IMR-90 (cell line): Measurements from ENCODE around the gene MAP3K1. TPM values are rescaled to one million over a fixed set of nuclear protein-coding genes. Genes with fewer than 3 reads are reported as not detected.
A peak's percentile ranks its signal among the peaks of the same experiment; 100 is the strongest.

Experiments
- ATAC-seq: fragments of 200-7000 bp; cut with Tn5 transposase; 2 replicates; pipeline ENCODE4 v1.9.1; 2020; ENCODE audit warnings: low read depth, mild to moderate bottlenecking, moderate library complexity
- BruUV-seq: library from RNA; stranded (reverse); fragments of 400-500 nt; replicated peaks from 2 replicates; lab custom pipeline; 2021; lab: Mats Ljungman, UMichigan
- CTCF ChIA-PET: fragments of 300-600 bp; formaldehyde crosslinking; extraction: SDS; loops from one replicate; lab custom pipeline; 2021; ENCODE audit warnings: antibody characterized with exemption; lab: Yijun Ruan, JAX
- POLR2A ChIA-PET: fragments of 300-600 bp; sonication (Branson Sonifier 250); formaldehyde crosslinking; loops from one replicate; lab custom pipeline; 2022; ENCODE audit warnings: antibody characterized with exemption; ENCODE audit not compliant: unreplicated experiment; lab: Charles Lee
- DNase-seq: peaks from one replicate; pipeline ENCODE4 v3.0.0; 2013
- H2AFZ ChIP-seq: replicated peaks from 2 replicates; pipeline ENCODE3; 2013; ENCODE audit warnings: low read length, mild to moderate bottlenecking; ENCODE audit not compliant: poor library complexity
- H2AK5ac ChIP-seq: 2 replicates; pipeline ENCODE4 v1.6.1; 2013; ENCODE audit warnings: low read depth, low read length, inconsistent platforms
- H2AK9ac ChIP-seq: replicated peaks from 2 replicates; pipeline ENCODE3; 2013; ENCODE audit warnings: mild to moderate bottlenecking, low read depth, low read length, moderate library complexity; ENCODE audit not compliant: poor library complexity
- H2BK120ac ChIP-seq: 2 replicates; pipeline ENCODE4 v1.6.1; 2013; ENCODE audit warnings: low read depth, low read length, inconsistent platforms
- H2BK15ac ChIP-seq: 3 replicates; pipeline ENCODE4 v1.6.1; 2013; ENCODE audit warnings: low read depth, low read length, inconsistent platforms
- H2BK20ac ChIP-seq: 2 replicates; pipeline ENCODE4 v1.6.1; 2013; ENCODE audit warnings: low read depth, mild to moderate bottlenecking, inconsistent platforms, low read length, moderate library complexity
- H2BK5ac ChIP-seq: 2 replicates; pipeline ENCODE4 v1.6.1; 2013; ENCODE audit warnings: mild to moderate bottlenecking, low read depth, low read length, inconsistent platforms; ENCODE audit not compliant: poor library complexity, severe bottlenecking
- H3K14ac ChIP-seq: replicated peaks from 2 replicates; pipeline ENCODE4 v1.6.1; 2013; ENCODE audit warnings: low read depth, low read length, inconsistent platforms
- H3K18ac ChIP-seq: 2 replicates; pipeline ENCODE4 v1.6.1; 2013; ENCODE audit warnings: low read depth, low read length, control low read depth
- H3K23ac ChIP-seq: 2 replicates; pipeline ENCODE4 v1.6.1; 2013; ENCODE audit warnings: low read depth, low read length, inconsistent platforms
- H3K27ac ChIP-seq: 2 replicates; pipeline ENCODE4 v1.5.1; 2013; ENCODE audit warnings: mild to moderate bottlenecking, control low read depth, low read length; ENCODE audit not compliant: insufficient read depth
- H3K27me3 ChIP-seq: 2 replicates; pipeline ENCODE4 v1.6.1; 2013; ENCODE audit warnings: low read length; ENCODE audit not compliant: control insufficient read depth, insufficient read depth
- H3K36me3 ChIP-seq: 2 replicates; pipeline ENCODE4 v1.6.1; 2013; ENCODE audit warnings: low read length, mixed read lengths; ENCODE audit not compliant: control insufficient read depth, insufficient read depth
- H3K4ac ChIP-seq: 2 replicates; pipeline ENCODE4 v1.6.1; 2013; ENCODE audit warnings: low read depth, low read length, inconsistent platforms
- H3K4me1 ChIP-seq: 2 replicates; pipeline ENCODE4 v1.6.1; 2013; ENCODE audit warnings: low read length, mixed read lengths; ENCODE audit not compliant: control insufficient read depth, insufficient read depth
- H3K4me2 ChIP-seq: 2 replicates; pipeline ENCODE4 v1.6.1; 2013; ENCODE audit warnings: low read depth, mild to moderate bottlenecking, control low read depth, low read length, moderate library complexity
- H3K4me3 ChIP-seq: 2 replicates; pipeline ENCODE4 v1.5.1; 2013; ENCODE audit warnings: low read depth, mild to moderate bottlenecking, control low read depth, low read length, moderate library complexity; ENCODE audit not compliant: insufficient read depth
- H3K56ac ChIP-seq: 2 replicates; pipeline ENCODE4 v1.6.1; 2013; ENCODE audit warnings: low read length, inconsistent platforms; ENCODE audit not compliant: insufficient read depth; ENCODE audit errors: extremely low read depth
- H3K79me1 ChIP-seq, 2 experiments: 2 replicates each; pipeline ENCODE4 v1.6.1; 2013; ENCODE audit warnings: low read length in 2 of 2, inconsistent platforms in 1 of 2, low read depth in 1 of 2
- H3K9ac ChIP-seq: 2 replicates; pipeline ENCODE4 v1.6.1; 2013; ENCODE audit warnings: low read depth, low read length, control low read depth
- H3K9me1 ChIP-seq: 2 replicates; pipeline ENCODE4 v1.6.1; 2013; ENCODE audit warnings: low read length, inconsistent platforms; ENCODE audit not compliant: insufficient read depth
- H3K9me3 ChIP-seq: 2 replicates; pipeline ENCODE4 v1.6.1; 2013; ENCODE audit warnings: low read length; ENCODE audit not compliant: control insufficient read depth, insufficient read depth
- H4K20me1 ChIP-seq: 2 replicates; pipeline ENCODE4 v1.6.1; 2013; ENCODE audit warnings: low read length, inconsistent platforms; ENCODE audit not compliant: insufficient read depth
- H4K5ac ChIP-seq: 2 replicates; pipeline ENCODE4 v1.6.1; 2013; ENCODE audit warnings: mild to moderate bottlenecking, low read depth, low read length, control low read depth
- H4K8ac ChIP-seq, 2 experiments: 2 replicates each; pipeline ENCODE4 v1.6.1; 2013; ENCODE audit warnings: low read depth in 2 of 2, low read length in 2 of 2, control low read depth in 1 of 2, inconsistent platforms in 1 of 2
- H4K91ac ChIP-seq: 2 replicates; pipeline ENCODE4 v1.6.1; 2013; ENCODE audit warnings: low read depth, low read length, inconsistent platforms; ENCODE audit not compliant: insufficient read depth
- BHLHE40 ChIP-seq: fragments of 150-350 bp; IDR thresholded peaks from 2 replicates; pipeline ENCODE4 v1.6.1; 2016; ENCODE audit warnings: mild to moderate bottlenecking, low read depth, low read length
- CEBPB ChIP-seq: IDR thresholded peaks from 2 replicates; pipeline ENCODE4 v1.6.1; 2012; ENCODE audit warnings: low read depth, low read length, improper control_type of control experiment
- MXI1 ChIP-seq: IDR thresholded peaks from 2 replicates; pipeline ENCODE4 v1.6.1; 2012; ENCODE audit warnings: low read depth, mild to moderate bottlenecking, low read length, moderate library complexity, borderline replicate concordance
- WGBS, 2 experiments: methylation state at CpG; one replicate each; pipeline versions ENCODE4 v1.1.5 to v1.1.7; 2013; ENCODE audit warnings: missing lambda C conversion rate in 2 of 2; ENCODE audit not compliant: insufficient read length in 1 of 2; ENCODE audit errors: extremely low coverage in 2 of 2; 5-methylcytosine and 5-hydroxymethylcytosine counted together
- dilution Hi-C: fragments of 300-500 bp; cut with HindIII; formaldehyde crosslinking; loops from one replicate; pipeline ENCODE4 v1.14.3; 2018; ENCODE audit warnings: low sequenced_read_pairs; ENCODE audit not compliant: unreplicated experiment
- in situ Hi-C: fragments of 300-500 bp; cut with MboI; formaldehyde crosslinking; loops from 3 replicates; pipeline ENCODE4 v1.14.3; 2019; ENCODE audit warnings: low sequenced_read_pairs, inconsistent platforms, mixed read lengths
- intact Hi-C: fragments of 100-400 bp; cut with micrococcal nuclease; formaldehyde crosslinking; loops from 2 replicates; pipeline ENCODE4 v1.10.0; 2022
- polyA plus RNA-seq, 3 experiments: library from polyadenylated mRNA; depleted of rRNA; stranded (reverse); fragments of >200 nt; gene quantifications; 2 replicates each; pipeline ENCODE4 v1.2.3, GENCODE V29; 2012; ENCODE audit warnings: low replicate concordance in 1 of 3
- total RNA-seq: library from RNA; depleted of rRNA; stranded (reverse); fragments of >200 nt; gene quantifications from 2 replicates; pipeline ENCODE4 v1.2.3, GENCODE V29; 2012

Gene MAP3K1
- total and polyA plus RNA-seq, 2 of the 4 experiments (the other 2 are of a cell fraction), result 3.8 to 18.8 TPM

DNA sequence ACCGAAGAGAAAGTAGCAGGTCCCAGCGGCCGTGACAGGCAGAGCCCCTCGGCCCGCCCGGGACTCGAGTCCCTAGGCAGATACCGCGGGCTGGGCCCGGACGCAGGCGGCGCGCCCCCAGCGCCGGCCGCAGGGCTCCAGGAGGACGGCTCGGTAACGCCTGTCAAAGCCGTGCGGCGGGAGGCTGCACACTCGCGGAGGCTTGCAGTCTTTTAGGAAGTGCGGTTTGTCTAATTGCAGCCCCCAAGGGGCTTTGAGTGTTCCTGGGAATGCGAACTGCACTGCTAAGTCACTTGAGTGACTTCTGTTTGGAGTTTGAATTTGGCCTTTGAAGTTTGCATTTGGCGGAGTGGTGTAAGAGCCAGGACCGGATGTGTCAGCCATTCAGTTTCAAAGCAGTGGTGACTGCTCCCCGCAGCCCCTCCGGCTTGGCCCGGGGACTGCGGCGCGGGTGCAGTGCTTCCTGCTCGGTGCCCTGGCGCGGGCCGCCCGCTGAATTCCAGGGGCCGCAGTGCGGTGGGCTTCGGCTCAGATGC lies 1.3 kb downstream of the MAP3K1 start:
- 0 out of 2 replicates have a peak, but pooled peaks have one; percentile 12 for TF ChIP-seq CEBPB
- no peak for TF ChIP-seq BHLHE40
- 0 out of 2 replicates have a peak, but pooled peaks have one; percentile 33 for TF ChIP-seq MXI1
- Histone ChIP-seq H3K9me3 (no peaks in the 10 kb centered on the region), H4K20me1 (peaks cover 14% of the 10 kb centered on the region; the same call in 1 of the 2 replicates), H2BK120ac (peak overlapping the region; percentile 33; the same call in 1 of the 2 replicates), H2AK9ac (peak overlapping the region; percentile 84), H3K4me1 (peaks cover 6% of the 10 kb centered on the region), H2AK5ac (no peak overlapping the region), H3K23ac (peak overlapping the region; percentile 88), H4K91ac (peak overlapping the region; percentile 66), H2BK20ac (no peak overlapping the region), H3K27me3 (no peaks in the 10 kb centered on the region), H3K4ac (peak overlapping the region; percentile 76), H3K18ac (peak overlapping the region; percentile 78), H4K5ac (peak overlapping the region; percentile 64; the same call in 1 of the 2 replicates), H3K9ac (peak overlapping the region; percentile 66), H2AFZ (peak overlapping the region; percentile 93), H3K9me1 (0 out of 2 replicates have a peak, but pooled peaks cover 3% of the 10 kb centered on the region), H3K79me1 (peaks cover 6 to 22% of the 10 kb centered on the region in 2 experiments; a peak in 2 of 4 replicates), H2BK15ac (no peak overlapping the region), H3K4me3 (peak overlapping the region; percentile 99), H3K27ac (peak overlapping the region; percentile 83), H3K14ac (peak overlapping the region; percentile 72), H4K8ac (peak overlapping the region; percentile 31 to 41; a peak in 2 of 4 replicates), H3K4me2 (peak overlapping the region; percentile 88), H2BK5ac (peak overlapping the region; percentile 89), H3K36me3 (no peaks in the 10 kb centered on the region), H3K56ac (peak overlapping the region; percentile 84)
- CTCF ChIA-PET, result no interaction called here
- DNase-seq (peak; percentile 54), ATAC-seq (peak; percentile 31)
- in situ Hi-C loops, result no loop called here
- dilution Hi-C loops, result no loop called here
- intact Hi-C loops, result loop anchor here (1.0 to 5.0 kb wide), 5 partner anchors 249 to 546 kb away; no protein-coding TSS in a partner anchor
- POLR2A ChIA-PET, result interaction anchor here (0.7 kb wide), 1 partner anchor 533 kb away, joined by 4 read pairs; no protein-coding TSS in a partner anchor
- 0% methylated on average over 25 of the region's 43 CpGs; no CpG with 5 or more reads in 1 of the 2 experiments for WGBS, 2 experiments
- BruUV-seq, result no TSS peak
